ENCODE results near the gene MMAB.

- TF ChIP-seq EZH2 (IDR thresholded peaks at IDR 0.05; ENCODE audit: insufficient read depth, poor library complexity, severe bottlenecking) (no peak), EZH2phosphoT487 (IDR thresholded peaks at IDR 0.05; ENCODE audit: insufficient read depth, low read depth) (no peak)
Observed at GRCh38 chr12:109580272-109580671, 7.0 kb upstream of the MMAB start.

Measured in GM23248 (cell line).